Measurements from ENCODE around the gene LAMA3. TPM values are rescaled to one million over a fixed set of nuclear protein-coding genes. Genes with fewer than 3 reads are reported as not detected.

Gene LAMA3
- total and polyA plus RNA-seq, 5 donors, result 1.7 to 5.4 (median 4.2) TPM

DNA sequence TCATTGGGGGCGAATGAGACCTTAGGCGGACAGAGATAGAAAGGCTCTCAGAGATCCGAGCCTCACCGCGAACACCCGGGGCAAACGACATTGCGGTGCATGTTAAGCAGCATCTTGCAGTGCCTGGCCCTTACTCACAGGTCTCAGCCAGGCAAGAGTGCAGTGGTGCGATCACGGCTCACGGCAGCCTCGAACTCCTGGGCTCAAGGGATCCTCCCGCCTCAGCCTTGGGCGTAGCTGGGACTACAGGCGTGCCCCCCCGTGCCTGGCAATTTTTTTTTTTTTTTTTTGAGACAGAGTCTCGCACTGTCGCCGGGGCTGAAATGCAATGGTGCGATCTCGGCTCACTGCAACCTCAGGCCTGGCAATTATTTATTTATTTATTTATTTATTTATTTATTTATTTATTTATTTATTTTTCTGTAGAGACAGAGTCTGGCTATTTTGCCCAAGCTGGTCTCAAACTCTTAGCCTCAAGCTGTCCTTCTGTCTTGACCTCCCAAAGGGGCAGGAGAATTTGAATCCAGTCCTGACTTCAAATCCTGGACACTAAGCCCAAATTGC, 1.3 kb downstream of the LAMA3 start:
- ATAC-seq (no peak), DNase-seq (no peak)
- Histone ChIP-seq H3K4me1 (ENCODE audit: control insufficient read depth, insufficient read depth, low read length) (no peaks in the 10 kb centered on the region), H3K27me3 (ENCODE audit: control insufficient read depth, insufficient read depth) (no peaks in the 10 kb centered on the region), H3K4me3 (ENCODE audit: low read length) (no peak overlapping the region), H3K27ac (ENCODE audit: low read length) (no peak overlapping the region), H3K9me3 (ENCODE audit: control insufficient read depth, low read length) (no peaks in the 10 kb centered on the region)
- intact Hi-C loops (cut with DNase I), result loop anchor here in 1 of 4 donors (10.0 kb wide), 1 partner anchor 56 kb away; no protein-coding TSS in a partner anchor
- WGBS, result 66% methylated on average over 21 of the region's 21 CpGs

- no peak overlapping the region for H3K27ac ChIP-seq (ENCODE audit: low read length)
- H3K4me1 ChIP-seq (ENCODE audit: control insufficient read depth, insufficient read depth, low read length), result no peaks in the 10 kb centered on the region
- no peak overlapping the region for H3K4me3 ChIP-seq (ENCODE audit: low read length)
- no peaks in the 10 kb centered on the region for H3K9me3 ChIP-seq (ENCODE audit: control insufficient read depth, low read length)
- DNase-seq (no peak), ATAC-seq (no peak)
- 92% methylated on average over 2 of the region's 2 CpGs for WGBS
- intact Hi-C loops (cut with DNase I), result loop anchor here in 1 of 4 donors (10.0 kb wide), 1 partner anchor 59 kb away; no protein-coding TSS in a partner anchor
- no peaks in the 10 kb centered on the region for H3K27me3 ChIP-seq (ENCODE audit: control insufficient read depth, insufficient read depth)
Observed at GRCh38 chr18:23693846-23694245, 4.6 kb downstream of the LAMA3 start.

DNA sequence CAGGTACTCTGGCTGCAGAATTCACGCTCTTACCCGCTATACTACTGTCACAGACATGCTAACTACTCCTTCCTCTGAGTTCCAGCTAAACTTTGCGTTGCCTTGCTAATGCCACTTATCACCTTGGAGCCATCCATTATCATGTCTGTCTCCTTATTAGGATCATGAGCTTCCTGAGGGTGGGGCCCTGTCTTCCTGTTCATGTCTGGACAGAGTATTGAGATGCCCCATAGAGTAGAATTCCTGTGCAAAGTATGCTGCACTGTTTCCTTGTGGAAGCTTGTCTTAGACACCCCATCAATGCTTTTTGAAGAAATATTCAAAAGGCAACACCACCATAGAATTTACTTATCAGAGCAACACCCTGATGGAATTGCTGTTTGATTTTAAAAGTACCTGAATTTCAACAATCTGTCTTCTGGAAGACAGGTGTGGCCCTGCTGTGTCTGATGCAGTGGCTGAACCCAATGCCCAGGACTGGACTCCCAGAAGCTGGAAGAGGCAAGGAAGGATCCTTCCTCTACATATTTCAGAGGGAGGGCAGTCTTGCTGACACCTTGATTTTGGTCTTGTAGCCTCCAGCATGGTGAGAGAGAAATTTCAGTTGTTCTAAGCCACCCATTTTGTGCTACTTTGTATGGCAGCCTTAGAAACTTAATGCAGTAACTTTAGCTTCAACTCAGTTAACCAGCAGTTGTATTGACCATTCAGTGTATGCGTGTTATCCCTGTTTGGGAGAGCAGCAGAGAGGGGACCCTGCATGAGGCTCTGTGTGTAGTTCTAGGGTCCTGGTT, 5.6 kb downstream of the LAMA3 start:
- ATAC-seq, result no peak
- intact Hi-C loops (cut with DNase I), result loop anchor here in 1 of 4 donors (10.0 kb wide), 1 partner anchor 60 kb away; no protein-coding TSS in a partner anchor
- Histone ChIP-seq H3K27ac (ENCODE audit: low read length) (no peak overlapping the region), H3K4me3 (ENCODE audit: low read length) (no peak overlapping the region), H3K27me3 (ENCODE audit: control insufficient read depth, insufficient read depth) (no peaks in the 10 kb centered on the region), H3K4me1 (ENCODE audit: control insufficient read depth, insufficient read depth, low read length) (no peaks in the 10 kb centered on the region), H3K9me3 (ENCODE audit: control insufficient read depth, low read length) (no peaks in the 10 kb centered on the region)
- no peak for DNase-seq
- WGBS, result 87% methylated on average over 4 of the region's 4 CpGs

DNA sequence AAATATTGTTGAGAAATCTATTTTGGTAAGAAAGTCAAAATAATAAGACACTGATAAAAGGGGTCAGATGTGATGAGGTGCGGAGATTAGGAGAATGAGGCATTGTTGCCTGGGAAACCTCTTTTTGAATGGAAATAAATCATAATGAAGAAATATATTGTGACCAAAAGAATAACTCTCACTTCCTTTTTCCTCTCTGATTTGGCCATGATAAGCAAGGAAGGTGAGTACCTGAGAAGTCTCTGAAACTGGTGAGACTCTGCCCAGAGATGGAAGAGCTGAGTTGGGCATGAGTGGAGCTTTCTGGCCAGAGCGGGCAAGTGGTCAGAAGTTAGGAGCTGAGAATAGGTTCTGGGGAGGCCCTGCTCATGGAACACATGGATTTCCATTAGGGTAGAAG, 11.8 kb downstream of the LAMA3 start:
- intact Hi-C loops (cut with DNase I), result loop anchor here in 2 of 4 donors (5.0 kb wide), 1 partner anchor 79 kb away; no protein-coding TSS in a partner anchor
- no peak for DNase-seq

GRCh38 chr18:23701544-23702064, 12.4 kb downstream of the LAMA3 start:
- Histone ChIP-seq H3K4me1 (ENCODE audit: control insufficient read depth, insufficient read depth, low read length) (no peaks in the 10 kb centered on the region), H3K4me3 (ENCODE audit: low read length) (no peak overlapping the region), H3K27ac (ENCODE audit: low read length) (no peak overlapping the region), H3K9me3 (ENCODE audit: control insufficient read depth, low read length) (no peaks in the 10 kb centered on the region), H3K27me3 (ENCODE audit: control insufficient read depth, insufficient read depth) (no peaks in the 10 kb centered on the region)
- no peak for ATAC-seq
- no peak for DNase-seq
- 91% methylated on average over 8 of the region's 8 CpGs for WGBS
- intact Hi-C loops (cut with DNase I), result loop anchor here in 2 of 4 donors (5.0 kb wide), 1 partner anchor 79 kb away; no protein-coding TSS in a partner anchor

More for the DNA sequence above, 11.8 kb downstream of the LAMA3 start:
- 48% methylated on average over 2 of the region's 2 CpGs for WGBS
- H3K4me1 ChIP-seq (ENCODE audit: control insufficient read depth, insufficient read depth, low read length), result no peaks in the 10 kb centered on the region
- no peaks in the 10 kb centered on the region for H3K27me3 ChIP-seq (ENCODE audit: control insufficient read depth, insufficient read depth)
- no peaks in the 10 kb centered on the region for H3K9me3 ChIP-seq (ENCODE audit: control insufficient read depth, low read length)
- no peak for ATAC-seq
- no peak overlapping the region for H3K27ac ChIP-seq (ENCODE audit: low read length)
- H3K4me3 ChIP-seq (ENCODE audit: low read length), result no peak overlapping the region

DNA sequence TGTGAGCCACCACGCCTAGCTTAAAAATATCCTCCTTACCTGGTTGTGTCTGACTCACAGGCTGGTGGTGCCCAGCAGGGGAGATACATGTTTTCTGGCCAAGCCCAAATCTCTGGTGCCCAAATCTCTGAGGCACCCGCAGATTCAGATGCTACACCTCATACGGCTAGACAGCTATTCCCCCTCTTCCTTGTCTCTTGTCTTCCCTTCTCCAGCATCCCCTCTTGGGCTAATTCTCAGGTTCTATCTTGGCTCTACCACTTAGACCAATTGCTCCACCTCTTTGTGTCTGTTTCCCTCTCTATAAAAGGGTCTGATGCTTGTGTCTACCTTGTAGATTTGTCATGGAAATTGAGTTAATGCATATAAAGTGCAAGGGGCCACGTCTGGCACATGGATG, 13.4 kb downstream of the LAMA3 start:
- H3K27me3 ChIP-seq (ENCODE audit: control insufficient read depth, insufficient read depth), result no peaks in the 10 kb centered on the region
- intact Hi-C loops (cut with DNase I), result loop anchor here in 2 of 4 donors (5.0 kb wide), 1 partner anchor 80 kb away; no protein-coding TSS in a partner anchor
- H3K9me3 ChIP-seq (ENCODE audit: control insufficient read depth, low read length), result peaks cover 4% of the 10 kb centered on the region
- H3K27ac ChIP-seq (ENCODE audit: low read length), result no peak overlapping the region
- DNase-seq (no peak), ATAC-seq (no peak)
- WGBS, result 86% methylated on average over 4 of the region's 4 CpGs
- H3K4me3 ChIP-seq (ENCODE audit: low read length), result no peak overlapping the region
- H3K4me1 ChIP-seq (ENCODE audit: control insufficient read depth, insufficient read depth, low read length), result no peaks in the 10 kb centered on the region

GRCh38 chr18:23703057-23703986, 14.1 kb downstream of the LAMA3 start:
- no peaks in the 10 kb centered on the region for H3K4me1 ChIP-seq (ENCODE audit: control insufficient read depth, insufficient read depth, low read length)
- 50% methylated on average over 6 of the region's 6 CpGs for WGBS
- no peak overlapping the region for H3K4me3 ChIP-seq (ENCODE audit: low read length)
- intact Hi-C loops (cut with DNase I), result loop anchor here in 2 of 4 donors (5.0 kb wide), 1 partner anchor 81 kb away; no protein-coding TSS in a partner anchor
- H3K27me3 ChIP-seq (ENCODE audit: control insufficient read depth, insufficient read depth), result no peaks in the 10 kb centered on the region
- no peak overlapping the region for H3K27ac ChIP-seq (ENCODE audit: low read length)
- DNase-seq (no peak), ATAC-seq (peak; percentile 67 to 84)
- peaks cover 4% of the 10 kb centered on the region for H3K9me3 ChIP-seq (ENCODE audit: control insufficient read depth, low read length)

DNA sequence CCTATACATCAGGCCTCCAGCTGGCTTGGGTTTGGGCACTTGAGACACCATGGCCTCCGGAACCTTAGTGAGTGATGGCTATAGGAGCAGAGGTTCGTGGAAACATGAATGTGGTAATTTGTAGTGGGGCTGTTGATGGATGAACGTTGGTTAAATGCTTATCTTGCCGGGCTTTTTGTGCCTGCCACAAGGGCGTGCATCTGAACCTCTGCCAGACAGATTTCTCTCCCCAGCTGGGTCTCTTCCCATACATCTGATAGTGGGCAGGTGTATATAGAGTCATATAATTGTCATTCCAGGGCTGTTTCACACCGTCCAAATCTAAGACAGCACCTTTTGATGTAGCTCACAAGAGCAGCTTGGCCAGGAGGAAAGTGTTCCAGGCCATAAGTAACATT, 14.7 kb downstream of the LAMA3 start:
- no peak overlapping the region for H3K27ac ChIP-seq (ENCODE audit: low read length)
- DNase-seq (no peak), ATAC-seq (no peak)
- peaks cover 4% of the 10 kb centered on the region for H3K9me3 ChIP-seq (ENCODE audit: control insufficient read depth, low read length)
- no peaks in the 10 kb centered on the region for H3K4me1 ChIP-seq (ENCODE audit: control insufficient read depth, insufficient read depth, low read length)
- no peak overlapping the region for H3K4me3 ChIP-seq (ENCODE audit: low read length)
- WGBS, result 61% methylated on average over 6 of the region's 6 CpGs
- intact Hi-C loops (cut with DNase I), result loop anchor here in 2 of 4 donors (5.0 kb wide), 1 partner anchor 82 kb away; no protein-coding TSS in a partner anchor
- no peaks in the 10 kb centered on the region for H3K27me3 ChIP-seq (ENCODE audit: control insufficient read depth, insufficient read depth)

GRCh38 chr18:23704806-23705205, 15.6 kb downstream of the LAMA3 start:
- H3K9me3 ChIP-seq (ENCODE audit: control insufficient read depth, low read length), result peaks cover 4% of the 10 kb centered on the region
- H3K4me1 ChIP-seq (ENCODE audit: control insufficient read depth, insufficient read depth, low read length), result no peaks in the 10 kb centered on the region
- intact Hi-C loops (cut with DNase I), result loop anchor here in 2 of 4 donors (5.0 kb wide), 1 partner anchor 83 kb away; no protein-coding TSS in a partner anchor
- no peaks in the 10 kb centered on the region for H3K27me3 ChIP-seq (ENCODE audit: control insufficient read depth, insufficient read depth)
- ATAC-seq, result no peak
- H3K4me3 ChIP-seq (ENCODE audit: low read length), result no peak overlapping the region
- DNase-seq, result no peak
- H3K27ac ChIP-seq (ENCODE audit: low read length), result no peak overlapping the region

- no peak overlapping the region for H3K27ac ChIP-seq (ENCODE audit: low read length)
- H3K9me3 ChIP-seq (ENCODE audit: control insufficient read depth, low read length), result peaks cover 4% of the 10 kb centered on the region
- intact Hi-C loops (cut with DNase I), result no loop called here
- DNase-seq (no peak), ATAC-seq (no peak)
- H3K27me3 ChIP-seq (ENCODE audit: control insufficient read depth, insufficient read depth), result no peaks in the 10 kb centered on the region
- H3K4me3 ChIP-seq (ENCODE audit: low read length), result no peak overlapping the region
- WGBS, result 92% methylated on average over 3 of the region's 3 CpGs
- no peaks in the 10 kb centered on the region for H3K4me1 ChIP-seq (ENCODE audit: control insufficient read depth, insufficient read depth, low read length)
Observed at GRCh38 chr18:23706971-23707640, 17.9 kb downstream of the LAMA3 start.

Measured in right cardiac atrium (tissue), 5 donors.